HCT116 (cell line): ENCODE results near the gene ATXN7L1.

ENCODE experiments used
- EGR1 ChIP-seq: IDR thresholded peaks from 2 replicates; pipeline ENCODE4 v1.6.1; 2012; ENCODE audit warnings: low read depth
- EZH2 ChIP-seq: fragments of 200-600 bp; sonication (generic); IDR thresholded peaks from 2 replicates; pipeline ENCODE4 v1.6.1; 2017; ENCODE audit warnings: antibody characterized with exemption, mixed run types
- FOSL1 ChIP-seq: IDR thresholded peaks from 2 replicates; pipeline ENCODE4 v1.6.1; 2012; ENCODE audit warnings: low read depth
- POLR2A ChIP-seq: IDR thresholded peaks from 2 replicates; pipeline ENCODE4 v1.7.0; 2011; ENCODE audit warnings: borderline replicate concordance; ENCODE audit not compliant: insufficient read depth, insufficient read length; ENCODE audit errors: extremely low read depth
- REST ChIP-seq: IDR thresholded peaks from 2 replicates; pipeline ENCODE4 v1.6.1; 2012; ENCODE audit warnings: low read depth
- TCF7L2 ChIP-seq: IDR thresholded peaks from 2 replicates; pipeline ENCODE4 v1.7.0; 2011; ENCODE audit warnings: borderline replicate concordance, inconsistent platforms; ENCODE audit not compliant: insufficient read depth, insufficient read length; ENCODE audit errors: extremely low read depth
- TF ChIP-seq, protein P1 (sequence below): IDR thresholded peaks from 2 replicates; pipeline ENCODE4 v1.6.1; 2012
- TF ChIP-seq, protein P2 (sequence below), 3 experiments: fragments of 200-600 bp in 1 of 3; sonication (generic) in 1 of 3; IDR thresholded peaks in 2 of 3; conservative IDR thresholded peaks in 1 of 3; 2 replicates each; pipeline ENCODE4 v1.5.1; 2012 to 2017; ENCODE audit warnings: low read depth in 2 of 3, low read length in 2 of 3, antibody characterized with exemption in 1 of 3, borderline replicate concordance in 1 of 3, control low read depth in 1 of 3, mild to moderate bottlenecking in 1 of 3, mixed read lengths in 1 of 3, mixed run types in 1 of 3, moderate library complexity in 1 of 3; ENCODE audit not compliant: insufficient read depth in 1 of 3

DNA sequence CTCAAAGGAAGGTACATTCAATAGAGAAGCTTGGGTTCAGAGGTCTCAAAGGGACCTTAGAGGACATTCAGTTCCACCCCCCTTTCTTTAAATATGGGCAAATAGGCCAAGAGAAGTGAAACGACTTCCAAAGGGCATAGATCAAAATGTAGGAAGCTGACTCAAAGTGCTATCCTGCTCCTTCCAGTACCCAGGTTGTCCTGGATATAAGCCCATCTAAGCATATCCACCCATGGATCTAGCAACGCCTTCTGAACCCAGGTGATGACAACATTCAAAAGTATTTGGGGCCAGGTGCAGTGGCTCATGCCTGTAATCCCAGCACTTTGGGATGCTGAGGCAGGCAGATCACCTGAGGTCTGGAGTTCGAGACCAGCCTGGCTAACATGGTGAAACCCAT is 5.3 kb downstream of the ATXN7L1 start:
- TF ChIP-seq REST (no peak), EZH2 (no peak), TCF7L2 (no peak), FOSL1 (no peak), EGR1 (no peak), POLR2A (no peak)
- TF ChIP-seq, protein P1, sequence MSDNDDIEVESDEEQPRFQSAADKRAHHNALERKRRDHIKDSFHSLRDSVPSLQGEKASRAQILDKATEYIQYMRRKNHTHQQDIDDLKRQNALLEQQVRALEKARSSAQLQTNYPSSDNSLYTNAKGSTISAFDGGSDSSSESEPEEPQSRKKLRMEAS = no peak
- TF ChIP-seq, protein P2, sequence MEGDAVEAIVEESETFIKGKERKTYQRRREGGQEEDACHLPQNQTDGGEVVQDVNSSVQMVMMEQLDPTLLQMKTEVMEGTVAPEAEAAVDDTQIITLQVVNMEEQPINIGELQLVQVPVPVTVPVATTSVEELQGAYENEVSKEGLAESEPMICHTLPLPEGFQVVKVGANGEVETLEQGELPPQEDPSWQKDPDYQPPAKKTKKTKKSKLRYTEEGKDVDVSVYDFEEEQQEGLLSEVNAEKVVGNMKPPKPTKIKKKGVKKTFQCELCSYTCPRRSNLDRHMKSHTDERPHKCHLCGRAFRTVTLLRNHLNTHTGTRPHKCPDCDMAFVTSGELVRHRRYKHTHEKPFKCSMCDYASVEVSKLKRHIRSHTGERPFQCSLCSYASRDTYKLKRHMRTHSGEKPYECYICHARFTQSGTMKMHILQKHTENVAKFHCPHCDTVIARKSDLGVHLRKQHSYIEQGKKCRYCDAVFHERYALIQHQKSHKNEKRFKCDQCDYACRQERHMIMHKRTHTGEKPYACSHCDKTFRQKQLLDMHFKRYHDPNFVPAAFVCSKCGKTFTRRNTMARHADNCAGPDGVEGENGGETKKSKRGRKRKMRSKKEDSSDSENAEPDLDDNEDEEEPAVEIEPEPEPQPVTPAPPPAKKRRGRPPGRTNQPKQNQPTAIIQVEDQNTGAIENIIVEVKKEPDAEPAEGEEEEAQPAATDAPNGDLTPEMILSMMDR (IDR thresholded peaks at IDR 0.05 in 2 of 3, conservative IDR thresholded peaks at IDR 0.05 in 1 of 3; ENCODE audit: borderline replicate concordance in 1 of 3, insufficient read depth in 1 of 3, low read depth in 2 of 3, low read length in 2 of 3) = no peak
